GM10266 (cell line): ENCODE results near the gene PLEKHD1.

ENCODE experiments used
- DNase-seq: peaks from one replicate; pipeline ENCODE4 v3.0.0; 2012; ENCODE audit errors: extremely low spot score
- TF ChIP-seq, protein P1 (sequence below): IDR thresholded peaks from 2 replicates; pipeline ENCODE4 v1.5.1; 2012; ENCODE audit warnings: mild to moderate bottlenecking, low read depth; ENCODE audit not compliant: control insufficient read depth, insufficient read depth; ENCODE audit errors: missing control alignments

Gene PLEKHD1

DNA sequence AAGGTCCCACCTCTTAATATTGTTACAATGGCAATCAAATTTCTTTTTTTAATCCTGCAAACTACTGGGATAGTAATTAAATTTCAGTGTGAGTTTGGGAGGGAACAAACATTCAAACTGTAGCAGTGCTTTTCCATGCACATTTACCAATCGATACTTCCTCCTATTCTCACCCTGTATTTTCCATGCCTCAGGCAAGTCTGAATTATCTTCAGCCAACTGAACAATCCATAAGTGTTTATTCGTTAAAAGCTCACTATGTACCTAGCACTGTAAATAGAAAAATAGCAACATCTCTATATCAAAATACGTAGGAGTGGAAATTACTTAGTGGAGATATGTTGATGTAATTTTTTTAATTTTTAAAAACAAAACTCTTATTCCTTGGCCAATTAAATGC lies 46.6 kb downstream of the PLEKHD1 start:
- no peak for DNase-seq
- TF ChIP-seq, protein P1, sequence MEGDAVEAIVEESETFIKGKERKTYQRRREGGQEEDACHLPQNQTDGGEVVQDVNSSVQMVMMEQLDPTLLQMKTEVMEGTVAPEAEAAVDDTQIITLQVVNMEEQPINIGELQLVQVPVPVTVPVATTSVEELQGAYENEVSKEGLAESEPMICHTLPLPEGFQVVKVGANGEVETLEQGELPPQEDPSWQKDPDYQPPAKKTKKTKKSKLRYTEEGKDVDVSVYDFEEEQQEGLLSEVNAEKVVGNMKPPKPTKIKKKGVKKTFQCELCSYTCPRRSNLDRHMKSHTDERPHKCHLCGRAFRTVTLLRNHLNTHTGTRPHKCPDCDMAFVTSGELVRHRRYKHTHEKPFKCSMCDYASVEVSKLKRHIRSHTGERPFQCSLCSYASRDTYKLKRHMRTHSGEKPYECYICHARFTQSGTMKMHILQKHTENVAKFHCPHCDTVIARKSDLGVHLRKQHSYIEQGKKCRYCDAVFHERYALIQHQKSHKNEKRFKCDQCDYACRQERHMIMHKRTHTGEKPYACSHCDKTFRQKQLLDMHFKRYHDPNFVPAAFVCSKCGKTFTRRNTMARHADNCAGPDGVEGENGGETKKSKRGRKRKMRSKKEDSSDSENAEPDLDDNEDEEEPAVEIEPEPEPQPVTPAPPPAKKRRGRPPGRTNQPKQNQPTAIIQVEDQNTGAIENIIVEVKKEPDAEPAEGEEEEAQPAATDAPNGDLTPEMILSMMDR = no peak

DNA sequence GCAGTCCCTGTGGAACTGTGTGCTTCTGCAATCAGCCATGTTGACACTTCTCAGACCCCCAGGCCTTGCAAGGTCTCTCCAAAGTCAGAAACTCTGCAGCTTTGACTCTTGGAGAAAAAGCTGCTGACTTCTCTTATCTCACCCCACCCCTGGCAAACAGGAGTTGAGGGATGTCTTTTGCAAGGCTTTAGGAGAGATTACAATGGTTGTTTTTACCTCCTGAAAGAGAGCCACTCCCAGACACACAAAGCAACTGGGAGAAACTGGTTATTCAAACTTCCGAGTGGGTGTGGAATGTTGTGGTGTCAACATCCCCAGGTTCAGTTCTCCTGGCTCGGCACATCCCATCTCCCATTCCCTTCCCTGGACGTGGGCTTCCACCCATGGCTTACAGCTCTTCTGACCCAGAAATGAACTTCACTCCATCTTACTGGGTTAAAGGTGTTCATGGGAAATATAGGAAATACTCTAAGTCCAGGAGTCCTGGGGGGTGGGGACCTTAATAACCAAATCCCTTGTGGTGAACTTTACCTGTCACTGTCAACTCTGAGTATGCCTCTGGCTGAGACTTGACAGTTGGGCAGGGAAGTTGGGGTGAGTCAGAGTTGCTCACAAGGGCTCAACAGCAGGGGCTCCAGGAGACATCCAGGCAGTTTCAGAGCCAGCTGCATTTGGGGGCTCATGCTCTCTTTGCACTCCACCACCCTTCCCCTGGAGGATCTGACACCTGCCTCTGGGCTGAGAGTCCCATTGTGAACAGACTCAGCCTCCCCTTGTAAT lies 48.2 kb downstream of the PLEKHD1 start:
- TF ChIP-seq, protein P1 = no peak
- no peak for DNase-seq

DNA sequence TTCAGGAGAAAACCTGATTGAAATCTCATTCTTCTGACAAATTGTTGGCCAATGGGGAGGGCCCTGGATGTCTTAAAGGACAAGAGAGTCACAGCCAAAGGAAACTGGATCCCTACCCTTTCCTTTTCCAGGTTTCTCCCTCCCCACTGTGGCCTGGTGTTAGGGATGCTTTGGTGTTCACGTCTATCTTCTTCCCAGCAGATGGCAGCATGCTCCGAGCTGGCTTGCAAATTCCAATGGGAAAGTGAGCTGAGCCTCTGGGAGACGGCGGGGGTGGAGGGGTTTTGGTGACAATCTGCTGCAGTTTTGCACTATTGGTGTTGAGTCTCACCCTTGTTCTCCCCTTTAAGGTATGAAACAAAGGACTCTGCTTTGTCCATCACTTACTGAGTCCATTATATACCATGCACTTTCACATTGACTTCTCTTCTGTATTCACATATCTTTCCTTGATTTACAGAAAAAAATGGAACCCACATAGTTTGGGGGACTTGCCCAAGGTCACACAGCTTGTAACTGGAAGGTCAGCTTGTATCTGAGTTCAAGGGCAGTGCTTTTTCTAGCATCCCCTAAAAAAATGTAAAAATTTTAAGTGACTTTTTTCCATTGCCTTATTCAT lies 50.8 kb downstream of the PLEKHD1 start:
- TF ChIP-seq, protein P1 = no peak
- DNase-seq = no peak

DNA sequence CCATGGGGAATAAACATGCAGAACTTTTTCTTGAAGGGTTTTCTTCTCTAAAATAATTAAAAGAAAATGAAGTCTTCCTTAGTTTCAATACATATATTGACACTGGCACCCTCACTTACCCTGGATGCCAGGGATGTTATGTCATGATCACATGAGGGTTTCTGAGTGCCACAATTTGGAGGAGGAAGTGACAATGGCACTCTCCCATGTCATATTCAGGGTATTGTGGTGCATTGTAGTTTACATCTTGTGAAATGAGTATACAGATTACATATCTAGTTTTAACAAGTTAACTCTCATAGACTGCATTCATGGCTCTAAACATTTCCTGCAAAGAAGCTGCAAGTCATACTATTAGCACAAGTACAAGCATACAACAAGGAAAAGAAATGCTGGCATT lies 52.4 kb downstream of the PLEKHD1 start:
- TF ChIP-seq, protein P1 = no peak
- DNase-seq = no peak

DNA sequence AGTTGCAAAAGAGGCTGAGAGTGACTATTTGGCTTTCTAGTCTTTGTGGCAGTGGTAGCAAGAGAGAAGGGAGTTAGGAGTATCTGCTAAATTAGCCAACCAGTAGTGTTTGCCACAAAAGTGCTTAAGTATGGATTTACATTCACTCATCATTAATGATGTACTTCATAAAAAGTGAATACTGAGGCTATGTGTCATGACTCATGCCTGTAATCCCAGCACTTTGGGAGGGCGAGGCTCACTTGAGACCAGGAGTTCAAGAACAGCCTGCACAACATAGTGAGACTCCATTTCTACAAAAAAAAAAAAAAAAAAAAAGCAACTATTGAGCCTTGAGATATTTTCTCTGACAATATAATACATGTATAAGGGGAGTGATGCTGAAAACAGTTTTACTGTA lies 53.4 kb downstream of the PLEKHD1 start:
- no peak for DNase-seq
- TF ChIP-seq, protein P1 = no peak

DNA sequence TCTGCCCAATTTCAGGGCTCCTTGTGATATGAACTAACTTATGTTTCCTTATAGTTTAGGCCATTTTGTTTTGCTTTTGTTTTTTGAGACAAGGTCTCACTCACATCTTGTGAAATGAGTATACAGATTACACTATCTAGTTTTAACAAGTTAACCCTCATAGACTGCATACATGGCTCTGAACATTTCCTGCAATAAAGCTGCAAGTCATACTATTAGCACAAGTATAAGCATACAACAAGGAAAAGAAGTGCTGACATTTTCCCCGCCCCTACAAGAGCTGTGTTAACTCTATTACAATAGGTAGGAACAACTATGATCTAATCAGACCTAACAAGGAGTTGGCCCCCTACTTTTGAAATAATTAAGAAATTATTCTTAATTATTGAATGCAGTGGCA lies 54.2 kb downstream of the PLEKHD1 start:
- TF ChIP-seq, protein P1 = no peak
- DNase-seq = no peak
